HepG2 (cell line): Measurements from ENCODE around the gene ABHD11. TPM values are rescaled to one million over a fixed set of nuclear protein-coding genes. Genes with fewer than 3 reads are reported as not detected.

Experiments
- AKAP8 ChIP-seq: sonication (generic); formaldehyde crosslinking; IDR thresholded peaks from 2 replicates; pipeline ENCODE4 v1.5.1; 2020; ENCODE audit warnings: mild to moderate bottlenecking, missing genetic modification reagents
- ATF7 ChIP-seq, 2 experiments: fragments of 450-650 bp in 1 of 2; sonication (generic) in 1 of 2; formaldehyde crosslinking in 1 of 2; IDR thresholded peaks; 2 replicates each; pipeline versions ENCODE4 v1.4.0 to v1.6.1; 2016 to 2020; ENCODE audit warnings: antibody characterized with exemption in 1 of 2, mild to moderate bottlenecking in 1 of 2, missing genetic modification reagents in 1 of 2
- CENPT ChIP-seq: sonication (generic); formaldehyde crosslinking; IDR thresholded peaks from 2 replicates; pipeline ENCODE4 v1.8.0; 2022; ENCODE audit warnings: low read depth, mild to moderate bottlenecking, moderate library complexity, missing genetic modification reagents
- DMAP1 ChIP-seq: IDR thresholded peaks from 2 replicates; pipeline ENCODE4 v1.6.1; 2016
- DPF2 ChIP-seq: sonication (generic); formaldehyde crosslinking; IDR thresholded peaks from 2 replicates; pipeline ENCODE4 v1.4.0; 2020; ENCODE audit warnings: mild to moderate bottlenecking, low read depth, missing genetic modification reagents, borderline replicate concordance
- GABPA ChIP-seq, 2 experiments: IDR thresholded peaks; 2 replicates each; pipeline ENCODE4 v1.6.1; 2011 to 2016; ENCODE audit warnings: low read depth in 2 of 2, low read length in 1 of 2, missing biosample characterization in 1 of 2, missing genetic modification characterization in 1 of 2
- IRF9 ChIP-seq: sonication (generic); formaldehyde crosslinking; IDR thresholded peaks from 2 replicates; pipeline ENCODE4 v1.8.0; 2022; ENCODE audit warnings: missing genetic modification reagents, mild to moderate bottlenecking, borderline replicate concordance
- MAFK ChIP-seq, 2 experiments: IDR thresholded peaks in 1 of 2; conservative IDR thresholded peaks in 1 of 2; 2 replicates each; pipeline ENCODE4 v1.6.1; 2011; ENCODE audit warnings: improper control_type of control experiment in 2 of 2, low read length in 2 of 2
- MTA3 ChIP-seq: sonication (generic); formaldehyde crosslinking; IDR thresholded peaks from 2 replicates; pipeline ENCODE4 v1.4.0; 2020; ENCODE audit warnings: missing genetic modification reagents
- NFYB ChIP-seq: sonication (generic); formaldehyde crosslinking; IDR thresholded peaks from 2 replicates; pipeline ENCODE4 v1.4.0; 2020; ENCODE audit warnings: missing genetic modification reagents
- NR2C2 ChIP-seq: sonication (generic); formaldehyde crosslinking; IDR thresholded peaks from 2 replicates; pipeline ENCODE4 v1.4.0; 2020; ENCODE audit warnings: missing genetic modification reagents, mild to moderate bottlenecking, moderate library complexity, borderline replicate concordance
- PHB2 ChIP-seq: fragments of 450-650 bp; IDR thresholded peaks from 2 replicates; pipeline ENCODE4 v1.6.1; 2018; ENCODE audit not compliant: partially characterized antibody
- SSRP1 ChIP-seq: IDR thresholded peaks from 2 replicates; pipeline ENCODE4 v1.6.1; 2016; ENCODE audit warnings: control low read depth
- TCF7L2 ChIP-seq: IDR thresholded peaks from 2 replicates; pipeline ENCODE4 v1.6.1; 2011; ENCODE audit warnings: mild to moderate bottlenecking, low read depth, low read length, moderate library complexity
- XBP1 ChIP-seq: sonication (generic); formaldehyde crosslinking; IDR thresholded peaks from 2 replicates; pipeline ENCODE4 v1.5.0; 2020; ENCODE audit warnings: missing genetic modification reagents
- YEATS2 ChIP-seq: sonication (generic); formaldehyde crosslinking; IDR thresholded peaks from 2 replicates; pipeline ENCODE4 v1.4.0; 2020; ENCODE audit warnings: missing genetic modification reagents, borderline replicate concordance
- ZFP36L2 ChIP-seq: sonication (generic); formaldehyde crosslinking; IDR thresholded peaks from 2 replicates; pipeline ENCODE4 v1.4.0; 2020; ENCODE audit warnings: missing genetic modification reagents
- ZNF10 ChIP-seq: sonication (generic); formaldehyde crosslinking; IDR thresholded peaks from 2 replicates; pipeline ENCODE4 v1.4.0; 2020; ENCODE audit warnings: mild to moderate bottlenecking, low read depth, missing genetic modification reagents, borderline replicate concordance
- ZNF235 ChIP-seq: sonication (generic); formaldehyde crosslinking; IDR thresholded peaks from 2 replicates; pipeline ENCODE4 v1.8.1; 2023; ENCODE audit warnings: mild to moderate bottlenecking, missing genetic modification reagents, borderline replicate concordance
- ZNF326 ChIP-seq: sonication (generic); formaldehyde crosslinking; IDR thresholded peaks from 2 replicates; pipeline ENCODE4 v1.4.0; 2020; ENCODE audit warnings: missing genetic modification reagents, borderline replicate concordance
- ZNF609 ChIP-seq: sonication (generic); formaldehyde crosslinking; IDR thresholded peaks from 2 replicates; pipeline ENCODE4 v1.4.0; 2020; ENCODE audit warnings: mild to moderate bottlenecking, missing genetic modification reagents, borderline replicate concordance
- ZNF644 ChIP-seq: IDR thresholded peaks from 2 replicates; pipeline ENCODE4 v1.6.1; 2016; ENCODE audit warnings: low read depth
- ZNF781 ChIP-seq: sonication (generic); formaldehyde crosslinking; IDR thresholded peaks from 2 replicates; pipeline ENCODE4 v1.5.1; 2020; ENCODE audit warnings: borderline replicate concordance, mild to moderate bottlenecking, missing genetic modification reagents; ENCODE audit errors: not compliant biosample characterization
- ZNF816 ChIP-seq: sonication (generic); formaldehyde crosslinking; IDR thresholded peaks from 2 replicates; pipeline ENCODE4 v1.8.0; 2022; ENCODE audit warnings: missing genetic modification reagents, mild to moderate bottlenecking, borderline replicate concordance
- ZNF850 ChIP-seq: sonication (generic); formaldehyde crosslinking; conservative IDR thresholded peaks from 2 replicates; pipeline ENCODE4 v1.9.0; 2021; ENCODE audit warnings: mild to moderate bottlenecking, missing genetic modification reagents
- polyA plus RNA-seq, 8 experiments: library from polyadenylated mRNA; depleted of rRNA in 3 of 8; stranded (reverse) in 7 of 8; unstranded in 1 of 8; fragments of >200 nt; fragmentation: Illumina TruSeq in 4 of 8; extraction: Trizol in 4 of 8; gene quantifications; 2 replicates each; pipeline versions ENCODE4 v1.2.1 to v1.2.3, GENCODE V29; 2011 to 2016; ENCODE audit warnings: low read depth in 4 of 8, missing spikeins in 1 of 8, mixed read lengths in 1 of 8; ENCODE audit not compliant: insufficient read depth in 1 of 8
- total RNA-seq, 5 experiments: library from RNA; depleted of rRNA; stranded (reverse); fragments of >200 nt; fragmentation: Illumina TruSeq; extraction: Trizol; gene quantifications; 2 replicates each; pipeline ENCODE4 v1.2.3, GENCODE V29; 2016; ENCODE audit warnings: low read depth in 1 of 5

The ABHD11 gene
- total and polyA plus RNA-seq, 2 of the 13 experiments (the other 11 are each of a cell fraction or from before 2014, with no cell fraction given), result 7.0 to 8.1 TPM

GRCh38 chr7:73715648-73716317 lies 22.8 kb downstream of the ABHD11 start (continued):
- TF ChIP-seq TCF7L2, result no peak
- no peak for TF ChIP-seq CENPT (CRISPR knock-in tag)
- no peak for TF ChIP-seq ZNF816 (CRISPR knock-in tag)
- peak; percentile 65 to 71 for TF ChIP-seq MAFK (conservative IDR thresholded peaks at IDR 0.05 in 1 of 2, IDR thresholded peaks at IDR 0.05 in 1 of 2; ENCODE audit: low read length in 2 of 2)
- TF ChIP-seq NFYB (CRISPR knock-in tag), result no peak
- peak; percentile 34; the same call in 1 of the 2 replicates for TF ChIP-seq ZNF609 (CRISPR knock-in tag)
- TF ChIP-seq ZNF781 (CRISPR knock-in tag), result no peak
- TF ChIP-seq DPF2 (CRISPR knock-in tag), result no peak
- TF ChIP-seq ZNF235 (CRISPR knock-in tag), result no peak
- no peak for TF ChIP-seq IRF9 (CRISPR knock-in tag)
- TF ChIP-seq ZNF10 (CRISPR knock-in tag), result no peak
- no peak for TF ChIP-seq AKAP8 (CRISPR knock-in tag)
- TF ChIP-seq YEATS2 (CRISPR knock-in tag), result peak; percentile 29; the same call in 1 of the 2 replicates
- no peak for TF ChIP-seq XBP1
- TF ChIP-seq ZNF326 (CRISPR knock-in tag), result no peak
- TF ChIP-seq ZNF644 (CRISPR knock-in tag), result peak; percentile 16; the same call in 1 of the 2 replicates
- no peak for TF ChIP-seq ATF7 (IDR thresholded peaks at IDR 0.05)
- TF ChIP-seq ATF7 (CRISPR knock-in tag; IDR thresholded peaks at IDR 0.05), result no peak
- no peak for TF ChIP-seq GABPA (IDR thresholded peaks at IDR 0.05; ENCODE audit: low read depth, low read length)
- TF ChIP-seq GABPA (CRISPR knock-in tag; IDR thresholded peaks at IDR 0.05; ENCODE audit: low read depth), result 0 out of 2 replicates have a peak, but pooled peaks have one; percentile 17
- no peak for TF ChIP-seq ZFP36L2 (CRISPR knock-in tag)
- TF ChIP-seq SSRP1 (CRISPR knock-in tag), result no peak
- no peak for TF ChIP-seq ZNF850 (CRISPR knock-in tag)
- TF ChIP-seq DMAP1 (CRISPR knock-in tag), result 0 out of 2 replicates have a peak, but pooled peaks have one; percentile 29
- TF ChIP-seq PHB2, result no peak
- no peak for TF ChIP-seq NR2C2
- no peak for TF ChIP-seq MTA3 (CRISPR knock-in tag)
